ENCODE measurements around the gene IQCN.

DNA sequence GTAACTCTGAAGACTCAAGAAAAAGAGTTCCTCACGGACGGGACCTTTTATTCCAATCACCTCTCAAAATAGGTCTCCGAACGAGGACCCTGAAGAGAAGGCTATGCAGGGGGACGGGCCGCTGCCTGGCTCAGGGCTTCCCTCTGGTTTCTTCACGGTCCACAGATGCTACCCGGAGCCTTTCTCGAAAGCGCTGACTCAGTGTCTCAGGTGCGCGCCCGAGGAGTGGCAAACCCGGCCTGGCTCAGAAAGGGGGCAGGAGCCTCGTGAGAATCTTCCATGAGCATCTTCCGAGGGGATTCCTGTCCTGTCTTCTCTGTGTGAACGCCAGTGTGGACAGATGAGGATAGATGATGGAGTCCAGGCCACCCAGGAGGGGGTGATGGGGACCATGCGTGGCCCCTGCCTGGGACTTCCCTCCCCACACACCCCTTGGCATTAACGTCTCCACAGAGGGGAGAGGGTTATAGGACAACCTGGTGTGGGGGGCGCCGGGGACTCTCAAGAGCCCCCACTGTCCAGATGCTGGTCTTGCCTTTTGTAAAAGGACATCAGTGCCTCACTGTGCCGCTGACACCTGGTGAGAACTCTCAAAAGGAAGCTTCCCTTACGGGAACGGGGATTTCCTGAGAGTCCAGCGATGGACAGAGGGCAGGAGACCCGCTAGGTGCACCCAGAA is 32.1 kb upstream of the IQCN start:
- TF ChIP-seq, protein P1, sequence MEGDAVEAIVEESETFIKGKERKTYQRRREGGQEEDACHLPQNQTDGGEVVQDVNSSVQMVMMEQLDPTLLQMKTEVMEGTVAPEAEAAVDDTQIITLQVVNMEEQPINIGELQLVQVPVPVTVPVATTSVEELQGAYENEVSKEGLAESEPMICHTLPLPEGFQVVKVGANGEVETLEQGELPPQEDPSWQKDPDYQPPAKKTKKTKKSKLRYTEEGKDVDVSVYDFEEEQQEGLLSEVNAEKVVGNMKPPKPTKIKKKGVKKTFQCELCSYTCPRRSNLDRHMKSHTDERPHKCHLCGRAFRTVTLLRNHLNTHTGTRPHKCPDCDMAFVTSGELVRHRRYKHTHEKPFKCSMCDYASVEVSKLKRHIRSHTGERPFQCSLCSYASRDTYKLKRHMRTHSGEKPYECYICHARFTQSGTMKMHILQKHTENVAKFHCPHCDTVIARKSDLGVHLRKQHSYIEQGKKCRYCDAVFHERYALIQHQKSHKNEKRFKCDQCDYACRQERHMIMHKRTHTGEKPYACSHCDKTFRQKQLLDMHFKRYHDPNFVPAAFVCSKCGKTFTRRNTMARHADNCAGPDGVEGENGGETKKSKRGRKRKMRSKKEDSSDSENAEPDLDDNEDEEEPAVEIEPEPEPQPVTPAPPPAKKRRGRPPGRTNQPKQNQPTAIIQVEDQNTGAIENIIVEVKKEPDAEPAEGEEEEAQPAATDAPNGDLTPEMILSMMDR (IDR thresholded peaks at IDR 0.05; ENCODE audit: insufficient read depth, low read length), result no peak
- TF ChIP-seq POLR2AphosphoS5 (IDR thresholded peaks at IDR 0.05; ENCODE audit: low read depth) (no peak; the same call in 1 of the 2 replicates), GABPA (IDR thresholded peaks at IDR 0.05; ENCODE audit: low read depth) (no peak)
- TF ChIP-seq, protein P2, sequence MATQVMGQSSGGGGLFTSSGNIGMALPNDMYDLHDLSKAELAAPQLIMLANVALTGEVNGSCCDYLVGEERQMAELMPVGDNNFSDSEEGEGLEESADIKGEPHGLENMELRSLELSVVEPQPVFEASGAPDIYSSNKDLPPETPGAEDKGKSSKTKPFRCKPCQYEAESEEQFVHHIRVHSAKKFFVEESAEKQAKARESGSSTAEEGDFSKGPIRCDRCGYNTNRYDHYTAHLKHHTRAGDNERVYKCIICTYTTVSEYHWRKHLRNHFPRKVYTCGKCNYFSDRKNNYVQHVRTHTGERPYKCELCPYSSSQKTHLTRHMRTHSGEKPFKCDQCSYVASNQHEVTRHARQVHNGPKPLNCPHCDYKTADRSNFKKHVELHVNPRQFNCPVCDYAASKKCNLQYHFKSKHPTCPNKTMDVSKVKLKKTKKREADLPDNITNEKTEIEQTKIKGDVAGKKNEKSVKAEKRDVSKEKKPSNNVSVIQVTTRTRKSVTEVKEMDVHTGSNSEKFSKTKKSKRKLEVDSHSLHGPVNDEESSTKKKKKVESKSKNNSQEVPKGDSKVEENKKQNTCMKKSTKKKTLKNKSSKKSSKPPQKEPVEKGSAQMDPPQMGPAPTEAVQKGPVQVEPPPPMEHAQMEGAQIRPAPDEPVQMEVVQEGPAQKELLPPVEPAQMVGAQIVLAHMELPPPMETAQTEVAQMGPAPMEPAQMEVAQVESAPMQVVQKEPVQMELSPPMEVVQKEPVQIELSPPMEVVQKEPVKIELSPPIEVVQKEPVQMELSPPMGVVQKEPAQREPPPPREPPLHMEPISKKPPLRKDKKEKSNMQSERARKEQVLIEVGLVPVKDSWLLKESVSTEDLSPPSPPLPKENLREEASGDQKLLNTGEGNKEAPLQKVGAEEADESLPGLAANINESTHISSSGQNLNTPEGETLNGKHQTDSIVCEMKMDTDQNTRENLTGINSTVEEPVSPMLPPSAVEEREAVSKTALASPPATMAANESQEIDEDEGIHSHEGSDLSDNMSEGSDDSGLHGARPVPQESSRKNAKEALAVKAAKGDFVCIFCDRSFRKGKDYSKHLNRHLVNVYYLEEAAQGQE (IDR thresholded peaks at IDR 0.05; ENCODE audit: insufficient replicate concordance, low read depth), result no peak
